Glomerular visceral epithelial cell (primary cell): ENCODE data around the gene BABAM2.
A peak's percentile ranks its signal among the peaks of the same experiment; 100 is the strongest.

Experiments used
- DNase-seq: peaks from one replicate; pipeline ENCODE4 v3.0.0-alpha.2; 2016; ENCODE audit errors: extremely low spot score

Gene BABAM2

DNA sequence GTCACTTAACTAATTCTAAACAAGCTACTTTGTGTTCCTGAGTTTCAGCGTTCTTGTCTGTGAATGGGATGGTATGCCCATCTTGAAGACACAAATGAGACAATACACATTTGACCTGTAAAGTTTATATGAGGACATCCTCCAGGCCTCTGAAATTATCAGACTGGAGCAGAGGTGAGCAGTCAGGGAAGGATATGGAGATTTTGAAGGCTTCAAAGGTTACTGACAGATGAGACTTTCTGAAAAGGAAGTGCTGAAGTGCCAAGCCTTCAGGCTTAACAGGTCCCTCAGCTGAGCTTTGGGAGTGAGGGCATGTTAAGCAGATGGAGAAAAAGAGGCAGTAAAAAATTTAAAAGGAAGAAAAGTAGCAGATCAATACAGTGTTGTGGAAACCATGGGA is 391.2 kb downstream of the BABAM2 start:
- DNase-seq: no peak

DNA sequence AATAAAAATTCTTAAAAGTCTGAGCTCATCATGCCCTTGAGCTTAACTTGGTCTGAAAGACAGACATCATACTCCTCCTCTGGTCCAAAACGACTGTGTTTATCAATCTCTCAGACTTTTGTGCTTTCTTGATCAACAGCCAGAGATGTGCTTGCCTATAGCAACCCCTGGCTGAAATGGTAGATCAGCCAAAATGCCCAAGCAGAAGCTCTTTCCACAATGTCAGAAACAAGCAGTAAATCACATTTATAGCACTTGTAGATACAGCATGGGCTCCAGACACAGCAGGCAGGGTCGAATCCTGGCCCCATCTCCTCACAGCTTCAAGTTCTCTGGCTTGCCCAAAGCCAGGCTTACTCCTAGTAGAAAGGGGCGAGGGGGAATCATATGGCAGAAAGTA is 391.7 kb downstream of the BABAM2 start:
- no peak for DNase-seq

DNA sequence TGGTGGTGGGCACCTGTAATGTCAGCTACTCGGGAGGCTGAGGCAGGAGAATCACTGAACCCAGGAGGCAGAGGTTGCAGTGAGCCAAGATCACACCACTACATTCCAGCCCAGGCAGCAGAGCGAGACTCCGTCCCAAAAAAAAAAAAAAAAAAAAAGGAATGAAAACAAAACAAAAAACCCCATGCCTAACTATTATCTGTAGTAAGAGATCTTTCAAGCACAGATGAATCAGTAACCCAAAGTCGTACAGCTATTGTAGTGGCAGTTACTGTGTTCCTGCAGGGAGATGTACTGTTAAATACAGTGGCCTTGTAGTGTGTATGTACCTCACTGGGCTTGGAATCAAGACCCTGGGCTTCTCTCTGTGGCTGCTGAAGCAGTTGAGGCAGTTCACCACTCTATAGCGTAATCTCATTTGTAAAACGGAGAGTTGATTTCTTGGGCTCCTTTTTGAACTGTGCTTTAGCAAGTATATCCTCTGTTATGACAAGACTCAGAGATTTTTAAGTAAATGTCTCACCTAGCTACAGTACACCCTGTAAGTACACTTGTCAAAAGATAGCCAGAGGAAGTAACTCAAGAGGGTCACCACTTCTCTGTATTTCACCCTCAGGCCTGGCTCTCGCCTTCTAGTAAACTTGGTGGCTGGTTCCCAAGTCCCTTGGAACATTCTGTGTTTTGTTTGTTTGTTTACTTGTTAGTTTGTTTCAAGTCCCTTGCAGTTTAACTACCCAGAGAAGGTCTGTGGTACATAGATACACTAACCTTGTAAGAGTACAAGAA is 392.5 kb downstream of the BABAM2 start:
- DNase-seq: no peak

DNA sequence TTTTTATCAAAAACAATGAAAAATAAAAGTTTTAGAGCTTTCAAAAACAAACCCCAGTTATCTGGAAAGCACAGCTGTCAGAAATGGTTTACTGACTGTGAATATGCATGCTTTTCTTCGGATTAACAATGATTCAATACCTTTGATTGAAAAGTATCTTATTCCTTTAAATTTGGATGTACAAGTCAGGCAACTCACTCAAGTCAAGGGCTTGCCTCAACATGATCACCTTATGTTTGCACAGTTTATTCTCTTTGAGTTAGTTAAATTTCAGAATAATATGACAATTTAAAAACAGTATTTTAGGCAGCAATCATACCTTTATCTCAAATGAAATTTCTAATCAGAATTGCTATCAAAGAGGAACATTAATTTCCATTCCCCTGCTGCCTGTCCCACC is 393.3 kb downstream of the BABAM2 start:
- DNase-seq: no peak

DNA sequence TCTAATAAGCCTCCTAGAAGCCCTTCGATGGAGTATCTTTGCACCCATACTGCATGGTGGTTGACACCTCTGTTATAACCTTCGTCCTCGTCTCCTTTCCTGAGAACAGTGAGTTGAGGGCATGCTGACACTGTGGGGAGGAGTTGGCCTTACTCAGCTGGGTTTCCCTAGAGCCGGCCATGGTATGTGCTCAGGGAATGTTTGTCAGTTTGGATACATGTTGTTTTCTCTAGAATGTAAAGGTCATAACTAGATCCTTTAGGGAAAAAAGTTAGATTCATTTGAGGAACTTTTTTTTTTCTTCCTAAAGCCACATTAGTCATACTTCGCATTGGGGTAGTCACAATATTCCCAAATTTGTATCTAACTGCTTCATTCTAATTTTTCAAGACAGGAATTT is 396.1 kb downstream of the BABAM2 start:
- DNase-seq: peak; percentile 23

- DNase-seq: no peak
Observed at GRCh38 chr2:28287256-28287915, 396.9 kb downstream of the BABAM2 start.

DNA sequence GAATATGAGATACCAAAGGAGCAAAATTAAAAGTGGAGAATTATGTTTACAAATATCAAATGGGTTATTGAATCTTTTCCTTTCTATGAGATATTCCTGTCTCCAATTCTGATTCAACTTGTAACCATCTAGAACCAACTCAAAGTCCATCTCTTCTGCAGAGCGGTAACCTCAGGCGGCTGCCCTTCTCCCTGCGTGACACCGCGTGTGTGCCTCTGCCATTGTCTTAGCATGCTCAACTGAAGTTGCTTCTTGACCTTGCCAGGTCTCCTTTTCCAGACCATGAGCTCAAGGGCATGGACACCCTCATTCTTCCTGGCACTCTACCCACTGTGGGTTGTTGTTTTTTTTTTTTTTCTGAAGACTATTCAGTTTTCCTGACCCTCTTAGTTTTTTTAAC is 398.1 kb downstream of the BABAM2 start:
- DNase-seq: no peak

- peak; percentile 48 for DNase-seq
Observed at GRCh38 chr2:28291811-28292440, 401.4 kb downstream of the BABAM2 start.

DNA sequence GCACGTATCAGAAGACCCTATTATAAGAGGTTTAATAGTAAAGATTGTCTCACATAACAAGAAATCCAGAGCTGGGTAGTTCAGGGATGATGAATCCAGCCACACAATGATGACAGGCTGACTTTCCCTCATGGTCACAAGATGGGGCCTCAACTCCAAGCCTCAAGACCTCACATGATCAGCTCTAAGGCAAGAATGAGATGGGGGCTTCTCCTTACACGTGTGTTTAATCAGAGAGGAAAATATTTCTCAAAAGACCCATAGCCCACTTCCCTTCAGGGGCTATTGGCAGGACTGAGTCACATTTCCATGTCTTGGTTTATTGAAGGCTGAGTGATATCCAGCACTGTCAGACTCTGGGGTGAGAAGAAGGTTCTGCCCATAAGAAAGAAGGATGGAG is 402.0 kb downstream of the BABAM2 start:
- DNase-seq: peak; percentile 42

- DNase-seq: no peak
Observed at GRCh38 chr2:28293416-28293815, 402.9 kb downstream of the BABAM2 start.

DNA sequence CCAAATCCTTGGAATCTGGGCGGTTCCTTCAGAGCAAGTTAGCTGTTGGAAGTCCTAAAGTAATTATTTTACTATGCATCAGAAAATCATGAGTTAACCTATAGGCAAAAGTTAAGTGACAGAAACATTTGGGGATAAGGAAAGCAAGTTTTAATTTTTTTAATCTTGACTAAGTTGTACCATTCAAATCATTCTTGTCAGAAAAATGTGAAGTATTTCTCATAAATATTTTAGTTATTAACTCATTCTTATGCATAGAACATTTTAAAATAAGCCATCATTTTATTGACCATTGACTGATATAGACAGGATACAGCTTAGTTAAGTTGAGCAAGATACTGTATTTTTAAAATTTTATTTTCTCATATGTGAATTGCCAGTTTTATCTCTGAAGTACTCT is 403.9 kb downstream of the BABAM2 start:
- DNase-seq: no peak

GRCh38 chr2:28296243-28296642 is 405.7 kb downstream of the BABAM2 start:
- DNase-seq: peak; percentile 62

DNA sequence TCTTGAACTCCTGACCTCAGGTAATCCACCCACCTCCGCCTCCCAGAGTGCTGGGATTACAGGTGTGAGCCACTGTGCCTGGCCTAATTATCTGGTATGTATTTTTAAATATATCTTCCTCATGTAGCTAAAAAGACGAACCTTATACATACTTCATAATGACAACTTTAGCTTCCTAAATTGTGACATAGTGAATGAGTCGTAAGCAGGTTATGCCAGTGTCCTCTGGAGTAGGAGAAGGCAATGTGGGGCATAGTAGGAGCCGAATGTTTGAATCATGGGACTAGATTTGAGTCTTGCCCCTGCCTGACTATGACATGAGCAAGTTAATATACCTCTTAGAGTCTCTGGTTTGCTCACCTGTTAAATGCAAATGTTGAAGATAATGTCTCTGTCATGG is 406.4 kb downstream of the BABAM2 start:
- DNase-seq: peak; percentile 28

- DNase-seq: no peak
Observed at GRCh38 chr2:28297531-28297930, 407.0 kb downstream of the BABAM2 start.

GRCh38 chr2:28298406-28298805 is 407.9 kb downstream of the BABAM2 start:
- no peak for DNase-seq

GRCh38 chr2:28300485-28301341 is 410.2 kb downstream of the BABAM2 start:
- no peak for DNase-seq

GRCh38 chr2:28305202-28305601 is 414.7 kb downstream of the BABAM2 start:
- DNase-seq: no peak

GRCh38 chr2:28310107-28310506 is 419.6 kb downstream of the BABAM2 start:
- no peak for DNase-seq

DNA sequence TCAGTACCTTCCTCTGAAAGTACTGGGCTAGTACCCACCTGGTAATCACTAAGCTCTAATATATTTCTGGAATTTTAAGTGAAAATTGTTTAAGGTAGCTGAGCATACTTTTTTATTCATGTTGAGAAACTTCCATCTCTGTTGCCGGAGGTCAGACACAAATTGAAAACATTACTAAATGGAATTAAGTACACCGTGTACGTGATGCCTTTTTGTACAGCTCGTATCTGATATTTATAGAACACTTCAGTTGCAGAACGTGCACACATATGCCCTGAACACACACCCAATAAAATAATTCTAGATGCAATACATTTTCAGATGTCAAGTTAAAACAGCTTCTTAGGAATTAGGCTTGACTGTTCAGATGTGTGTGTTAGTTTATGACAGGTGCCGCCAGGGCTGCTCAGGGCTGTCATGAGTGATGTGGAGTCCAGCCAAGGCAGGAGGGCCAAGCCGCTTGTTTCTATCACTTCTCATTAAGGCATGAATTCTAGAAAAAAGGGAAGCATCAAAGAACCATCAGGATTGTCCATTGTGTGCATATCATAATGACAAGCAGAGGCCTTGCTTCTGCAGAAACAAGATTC is 421.2 kb downstream of the BABAM2 start:
- no peak for DNase-seq

GRCh38 chr2:28312307-28313219 is 422.0 kb downstream of the BABAM2 start:
- no peak for DNase-seq
